GDM1 (cell line): ENCODE measurements around the gene MDP1.

ENCODE experiments used
- DNase-seq: peaks from one replicate; lab custom pipeline; 2025; lab: John Stamatoyannopoulos, UW

MDP1 gene

DNA sequence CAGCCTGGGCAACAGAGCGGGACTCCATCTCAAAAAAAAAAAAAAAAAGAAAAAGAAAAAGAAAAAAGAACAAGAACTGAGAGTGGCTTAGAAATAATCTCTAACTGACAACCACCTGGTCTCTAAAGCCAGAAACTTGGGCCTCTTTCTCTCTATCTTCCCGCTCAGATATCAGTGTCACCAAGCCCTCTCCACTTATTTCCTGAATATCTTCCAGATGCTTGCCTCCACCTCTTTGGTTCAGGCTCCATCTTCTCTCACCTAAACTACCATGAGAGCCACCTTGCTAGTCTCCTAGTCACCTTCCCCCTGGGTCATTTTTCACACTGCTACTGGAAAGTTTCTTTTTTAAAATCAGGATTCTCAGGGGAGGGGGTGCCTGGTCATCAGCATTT is 18.8 kb downstream of the MDP1 start:
- no peak for DNase-seq

DNA sequence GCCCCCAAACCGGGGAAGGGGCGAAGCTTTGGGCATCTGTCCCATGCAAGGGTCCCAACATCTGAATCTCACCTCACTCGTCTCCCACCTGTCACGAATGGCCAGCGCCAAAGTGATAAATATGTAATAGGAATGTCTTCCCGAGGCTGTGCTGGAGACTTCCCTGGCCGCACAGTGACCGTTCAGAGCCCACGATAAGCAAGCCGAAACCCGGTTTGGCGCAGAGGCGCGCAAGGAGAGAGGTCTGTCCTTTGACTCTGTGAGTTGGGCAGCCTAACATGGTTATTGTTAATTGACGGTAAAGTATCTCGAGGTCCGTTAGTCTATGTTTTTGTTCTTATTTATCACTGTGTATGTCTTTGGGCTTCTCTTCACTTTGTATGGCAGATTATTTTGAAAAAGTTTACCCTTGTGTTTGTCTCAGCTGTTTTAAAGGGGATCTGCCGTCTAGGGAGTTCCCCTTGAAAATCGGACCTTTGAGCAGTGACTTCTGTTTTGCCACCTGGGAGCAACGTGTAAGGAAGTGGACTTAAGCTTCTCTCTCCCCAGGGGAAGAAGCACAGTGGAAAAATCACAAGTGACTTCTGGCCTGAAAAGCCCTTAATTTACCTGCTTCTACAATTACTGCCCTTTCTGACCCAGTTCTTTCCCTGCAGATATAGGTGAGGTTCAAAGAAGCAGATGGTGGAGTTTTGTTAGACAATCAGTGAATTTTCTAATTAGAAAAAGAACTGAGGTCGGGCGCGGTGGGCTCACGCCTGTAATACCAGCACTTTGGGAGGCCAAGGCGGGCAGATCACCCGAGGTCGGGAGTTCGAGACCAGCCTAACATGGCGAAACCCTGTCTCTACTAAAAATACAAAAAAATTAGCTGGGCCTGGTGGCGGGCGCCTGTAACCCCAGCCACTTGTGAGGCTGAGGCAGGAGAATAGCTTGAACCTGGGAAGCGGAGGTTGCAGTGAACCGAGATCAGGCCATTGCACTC is 19.5 kb downstream of the MDP1 start:
- no peak for DNase-seq

DNA sequence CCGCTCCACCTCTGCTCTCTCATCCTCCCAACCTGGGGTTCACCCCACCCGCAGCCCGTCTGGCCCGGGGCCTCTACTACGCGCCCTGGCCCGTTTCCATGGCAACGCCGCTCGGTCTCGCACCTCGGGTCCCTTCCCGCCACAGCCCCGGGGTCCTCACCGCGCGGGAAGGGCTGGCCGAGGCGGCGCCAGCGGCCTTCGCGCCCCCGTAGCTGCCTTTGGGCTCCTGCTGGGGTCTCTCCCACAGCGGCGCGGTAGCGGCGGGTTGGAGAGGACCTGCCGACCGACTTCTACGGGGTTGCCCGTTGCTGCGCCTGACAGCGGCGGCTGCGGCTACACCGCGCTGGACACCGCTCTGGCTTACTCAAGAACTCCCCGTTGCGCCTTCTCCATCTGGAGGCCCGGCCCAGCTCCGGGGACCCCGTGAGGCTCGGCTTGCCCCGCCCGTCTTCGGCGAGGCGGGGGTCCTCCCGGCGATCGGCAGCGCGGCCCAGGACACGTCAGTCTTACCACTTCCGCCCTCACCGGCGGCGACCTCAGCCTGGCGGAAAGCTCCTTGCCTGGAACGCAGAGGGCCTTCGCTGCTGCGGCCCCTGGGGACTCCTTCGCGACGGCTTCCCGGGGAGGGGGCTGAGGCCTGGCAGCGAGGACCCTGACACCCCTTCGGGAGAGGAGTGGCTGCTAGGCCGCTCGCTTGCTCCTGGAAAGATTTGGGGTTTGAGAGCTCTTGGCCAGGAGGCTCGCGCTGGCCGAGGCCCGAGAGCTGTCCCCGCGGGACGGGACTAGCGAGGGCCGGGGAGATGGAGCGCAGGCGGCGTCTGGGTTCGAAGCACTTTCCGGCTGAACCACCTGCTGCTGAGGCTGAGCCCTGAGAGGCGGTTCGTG is 20.4 kb downstream of the MDP1 start, which contains the start of gene TM9SF1:
Gene TM9SF1 (minus strand): TSS at position 256 of the 885 bp plus-strand sequence. CDS start 422 bp downstream, outside the sequence.
- peak; percentile 86 for DNase-seq

DNA sequence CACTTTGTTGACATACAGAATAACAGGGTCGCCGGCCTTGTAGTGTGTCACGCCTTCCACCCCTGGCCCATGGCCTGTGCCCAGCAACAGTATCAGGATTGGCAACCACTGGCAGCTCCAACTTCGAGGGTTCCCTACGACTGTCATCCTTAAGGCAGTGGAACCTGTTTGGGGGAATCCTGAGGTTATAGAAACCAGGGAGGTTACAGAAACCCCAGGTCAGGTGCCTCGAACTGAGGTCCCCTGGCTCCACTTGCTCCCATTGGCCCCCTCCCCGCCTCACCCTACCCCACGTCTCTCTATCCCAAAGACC is 21.0 kb downstream of the MDP1 start:
- DNase-seq, result no peak

DNA sequence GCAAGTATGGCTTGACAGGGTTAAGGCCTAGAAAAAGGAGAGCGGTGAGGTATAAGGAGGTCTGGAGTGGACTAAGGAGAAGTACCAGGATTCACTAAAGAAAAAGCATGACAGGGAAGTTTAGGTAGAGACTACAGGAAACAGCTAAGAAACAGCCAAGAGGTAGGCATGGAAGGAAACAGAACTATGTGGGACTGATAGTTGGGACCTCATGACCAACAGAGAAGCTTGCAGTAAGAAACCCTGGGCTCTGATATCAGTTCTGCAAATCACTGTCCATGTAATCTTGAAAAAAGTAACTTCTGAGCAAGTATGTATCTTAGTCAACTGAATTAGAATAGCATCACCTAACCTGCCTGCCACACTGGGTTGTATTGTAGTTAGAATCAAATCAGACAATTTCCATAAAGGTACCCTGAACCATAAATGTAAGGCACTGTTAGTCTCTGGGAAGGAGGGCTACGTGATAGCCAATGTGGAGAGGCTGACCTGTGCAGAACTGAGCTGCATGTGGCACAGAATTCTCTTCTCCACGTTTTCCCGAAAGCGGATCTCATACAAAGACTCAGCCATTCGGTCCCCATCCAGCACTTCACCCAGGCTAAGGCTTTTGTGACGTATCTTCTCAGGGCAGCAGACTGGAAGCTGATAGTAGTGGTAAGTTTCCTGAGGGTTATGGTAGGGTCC is 21.5 kb downstream of the MDP1 start:
- DNase-seq, result no peak

DNA sequence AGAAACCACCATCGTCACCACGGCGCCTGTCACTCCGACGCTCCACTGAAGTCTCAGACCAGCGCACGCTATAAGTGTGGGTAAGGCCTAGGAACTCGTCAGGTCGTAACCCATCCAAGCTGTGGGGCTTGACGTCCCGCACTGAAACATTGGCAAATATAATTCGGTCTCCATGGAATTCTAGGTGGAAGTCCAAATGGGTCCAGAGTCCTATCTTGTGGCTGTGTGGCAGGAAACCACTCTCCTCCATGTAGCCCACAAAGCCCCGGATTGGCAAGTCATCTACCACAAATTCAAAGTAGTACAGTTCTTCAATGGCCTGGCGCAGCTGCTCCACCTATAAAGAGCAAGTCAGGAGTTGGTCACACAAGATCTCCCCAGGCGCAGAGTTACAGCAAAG is 22.9 kb downstream of the MDP1 start:
- DNase-seq, result no peak

DNA sequence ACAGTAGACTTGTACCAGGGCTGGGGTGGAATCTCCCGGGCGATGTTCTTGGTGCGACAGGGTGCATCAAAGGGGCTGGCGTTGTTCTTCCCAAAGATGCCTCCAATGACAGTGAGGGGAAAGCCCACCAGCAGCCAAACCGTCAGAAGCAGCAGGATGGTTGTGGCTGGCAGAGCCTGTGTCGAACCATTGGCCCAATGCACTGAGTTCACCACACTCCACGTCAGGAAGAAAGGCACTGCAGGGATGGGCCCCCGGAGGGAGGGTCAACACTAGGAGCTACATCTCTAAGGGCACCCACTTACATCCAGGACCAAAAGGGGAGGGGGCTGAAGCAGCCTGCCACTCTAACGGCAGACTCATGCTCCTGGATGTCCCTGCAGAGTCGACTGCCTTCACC is 25.4 kb downstream of the MDP1 start:
- no peak for DNase-seq

DNA sequence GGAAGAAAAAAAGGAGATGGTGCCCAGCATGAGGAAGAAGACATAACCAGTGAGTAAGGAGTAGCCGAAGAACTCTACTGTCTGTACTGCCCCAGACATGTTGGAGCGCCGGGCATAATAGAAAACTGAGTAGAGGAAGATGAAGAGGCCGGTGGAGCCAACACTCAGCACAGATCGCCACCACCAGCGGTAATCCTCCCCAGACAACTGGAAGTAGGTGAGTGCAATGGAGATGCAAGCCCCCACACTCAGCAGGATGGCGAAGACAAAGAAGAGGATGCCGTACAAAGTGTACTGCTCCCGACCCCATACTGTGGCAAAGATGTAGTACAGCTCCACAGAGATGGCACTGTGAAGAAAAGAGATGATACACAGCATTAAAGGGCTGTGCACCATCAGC is 26.4 kb downstream of the MDP1 start:
- no peak for DNase-seq

DNA sequence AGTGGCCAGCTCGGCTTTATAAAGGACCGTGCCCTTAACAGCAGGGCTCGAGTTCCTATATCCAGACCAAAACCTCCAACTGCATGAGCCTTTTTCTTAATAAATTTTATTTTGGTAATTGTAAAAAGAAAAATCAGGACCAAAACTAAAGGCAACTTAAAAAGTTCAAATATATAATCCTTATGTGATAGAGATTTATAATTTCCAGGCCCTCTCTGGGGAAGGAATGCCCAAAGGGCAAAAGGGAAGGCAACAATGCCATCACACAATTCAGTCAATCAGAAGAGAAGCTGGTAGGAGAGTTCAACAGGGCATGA is 26.8 kb downstream of the MDP1 start:
- DNase-seq, result no peak

DNA sequence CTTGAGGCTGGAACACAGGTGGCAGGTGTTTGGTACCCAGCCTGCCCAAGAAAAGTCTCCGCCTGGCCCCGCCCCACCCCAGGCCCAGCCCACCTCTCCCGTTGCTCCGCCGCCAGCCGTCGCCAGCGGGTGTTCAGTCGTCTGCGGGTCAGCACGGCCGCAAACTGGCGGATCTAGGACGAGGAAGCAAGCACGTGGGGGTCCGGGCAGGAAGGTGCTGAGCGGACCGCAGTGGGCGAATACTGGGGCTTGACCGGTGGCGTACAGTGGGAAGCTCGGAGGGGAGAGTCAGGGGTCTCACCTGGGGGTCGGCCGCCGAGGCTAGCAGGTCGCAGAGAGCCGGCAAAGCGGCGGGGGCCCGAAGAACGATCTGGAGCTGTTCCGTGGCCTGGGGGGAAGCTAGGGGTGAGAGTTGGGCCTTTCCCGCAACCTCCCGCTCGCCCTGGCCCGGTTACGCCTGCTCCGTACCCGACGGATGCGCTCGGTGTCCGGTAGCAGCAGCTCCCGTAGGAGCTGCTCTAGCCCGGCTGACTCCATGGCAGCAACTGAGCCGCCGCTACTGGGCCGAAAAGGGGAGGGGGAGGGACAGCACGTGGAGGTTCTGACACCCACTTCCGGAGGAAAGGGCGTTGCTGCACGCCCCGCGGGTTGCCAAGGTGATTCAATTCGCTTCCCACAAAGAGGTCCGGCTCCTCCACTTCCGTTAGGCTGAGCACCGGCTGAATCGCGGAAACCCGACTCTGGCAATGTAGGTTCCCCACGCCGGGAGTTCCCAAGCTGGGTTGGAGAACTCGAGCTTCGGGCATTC is 27.4 kb downstream of the MDP1 start, which contains the start of gene IPO4:
Gene IPO4 (minus strand): TSS at position 566 of the 808 bp plus-strand sequence. CDS start 29 bp downstream, at position 537.
- peak; percentile 89 for DNase-seq

DNA sequence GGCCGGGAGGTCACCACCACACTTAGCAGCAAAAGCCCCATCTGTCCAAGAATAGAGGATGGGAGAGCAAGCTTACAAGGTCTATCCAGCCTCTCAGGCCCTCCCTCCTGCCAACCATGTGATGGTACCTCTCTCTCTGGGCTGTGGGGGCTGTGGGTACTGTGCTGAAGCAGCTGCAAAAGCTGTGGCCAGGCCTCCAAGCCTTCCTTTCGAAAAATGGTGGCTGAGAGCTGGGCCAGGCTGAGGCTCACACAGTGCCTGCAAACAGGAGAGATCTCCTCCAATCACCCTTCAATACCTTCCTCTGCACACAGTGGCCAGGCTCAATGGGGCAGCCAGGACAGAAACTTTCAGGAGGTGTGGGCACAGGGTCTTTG is 28.3 kb downstream of the MDP1 start:
- DNase-seq, result no peak

DNA sequence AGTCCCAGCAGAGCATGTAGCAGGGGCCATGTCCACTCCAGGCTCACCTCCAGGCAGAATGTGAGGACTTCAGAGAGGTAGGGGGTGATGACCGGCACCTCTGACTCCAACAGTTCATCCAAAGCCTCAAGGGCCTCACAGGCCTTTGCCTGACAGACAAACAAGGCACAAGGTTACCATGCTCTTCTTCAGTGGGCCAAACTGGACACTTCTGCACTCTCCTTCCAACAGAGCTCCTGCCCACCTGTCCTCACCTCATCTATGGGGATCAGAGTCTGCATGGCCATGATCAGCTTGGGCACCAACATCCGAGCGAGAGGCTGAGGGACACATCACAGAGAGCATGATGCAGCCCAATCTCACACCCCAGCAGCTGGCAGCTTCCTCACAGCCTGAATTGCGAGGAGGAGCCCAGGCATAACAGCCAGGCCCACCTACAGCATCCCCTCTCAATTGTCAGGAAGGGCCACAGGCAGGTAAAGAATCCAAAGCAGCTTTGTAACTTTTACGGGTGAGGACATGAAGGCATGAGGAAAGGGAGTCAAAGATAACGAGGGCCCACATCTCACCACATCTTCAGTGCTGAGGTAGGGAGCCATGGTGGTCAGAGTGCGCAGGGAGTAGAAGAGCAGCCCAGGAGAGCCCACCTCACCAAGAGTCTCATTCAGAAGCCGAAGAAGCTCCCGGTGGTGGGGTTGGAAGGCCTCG is 28.9 kb downstream of the MDP1 start:
- DNase-seq, result no peak

DNA sequence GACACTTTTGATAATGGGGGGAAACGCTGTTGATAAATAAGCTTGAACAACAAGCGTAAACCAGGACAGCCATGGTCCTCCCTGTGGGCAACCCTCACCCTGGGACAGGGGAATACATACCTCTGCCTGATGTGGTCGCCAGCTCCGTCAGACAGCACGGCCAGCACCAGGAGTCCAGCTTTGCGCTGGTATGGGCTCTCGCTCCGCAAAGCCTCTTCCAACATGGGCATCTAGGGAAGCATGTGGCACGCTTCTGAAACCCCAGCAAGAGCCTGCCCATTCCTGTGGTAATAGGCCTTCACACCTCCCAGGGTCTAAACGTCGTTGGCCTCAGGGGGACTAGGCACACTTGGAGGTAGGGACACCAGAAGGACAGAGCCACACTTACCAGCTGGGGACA is 30.1 kb downstream of the MDP1 start:
- DNase-seq, result no peak

DNA sequence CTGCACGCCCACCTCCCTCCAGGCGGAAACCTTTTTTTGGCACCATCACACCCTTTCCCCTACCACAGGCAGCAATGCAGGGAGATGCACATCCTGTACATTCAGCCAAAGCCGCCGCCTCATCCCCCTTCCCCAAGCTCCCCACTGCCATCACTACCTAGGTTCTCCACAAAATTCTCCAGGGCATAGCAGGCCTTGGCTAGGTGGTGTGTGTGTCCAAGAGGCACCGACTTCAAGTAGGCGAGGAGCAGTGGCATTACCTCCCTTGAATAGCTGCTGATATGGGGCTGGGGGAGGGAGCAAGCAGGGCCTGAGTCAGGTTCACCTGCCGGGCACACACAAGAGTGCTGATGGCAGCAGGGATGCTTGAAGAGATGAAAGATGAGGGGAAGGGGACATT is 30.8 kb downstream of the MDP1 start:
- DNase-seq, result no peak

DNA sequence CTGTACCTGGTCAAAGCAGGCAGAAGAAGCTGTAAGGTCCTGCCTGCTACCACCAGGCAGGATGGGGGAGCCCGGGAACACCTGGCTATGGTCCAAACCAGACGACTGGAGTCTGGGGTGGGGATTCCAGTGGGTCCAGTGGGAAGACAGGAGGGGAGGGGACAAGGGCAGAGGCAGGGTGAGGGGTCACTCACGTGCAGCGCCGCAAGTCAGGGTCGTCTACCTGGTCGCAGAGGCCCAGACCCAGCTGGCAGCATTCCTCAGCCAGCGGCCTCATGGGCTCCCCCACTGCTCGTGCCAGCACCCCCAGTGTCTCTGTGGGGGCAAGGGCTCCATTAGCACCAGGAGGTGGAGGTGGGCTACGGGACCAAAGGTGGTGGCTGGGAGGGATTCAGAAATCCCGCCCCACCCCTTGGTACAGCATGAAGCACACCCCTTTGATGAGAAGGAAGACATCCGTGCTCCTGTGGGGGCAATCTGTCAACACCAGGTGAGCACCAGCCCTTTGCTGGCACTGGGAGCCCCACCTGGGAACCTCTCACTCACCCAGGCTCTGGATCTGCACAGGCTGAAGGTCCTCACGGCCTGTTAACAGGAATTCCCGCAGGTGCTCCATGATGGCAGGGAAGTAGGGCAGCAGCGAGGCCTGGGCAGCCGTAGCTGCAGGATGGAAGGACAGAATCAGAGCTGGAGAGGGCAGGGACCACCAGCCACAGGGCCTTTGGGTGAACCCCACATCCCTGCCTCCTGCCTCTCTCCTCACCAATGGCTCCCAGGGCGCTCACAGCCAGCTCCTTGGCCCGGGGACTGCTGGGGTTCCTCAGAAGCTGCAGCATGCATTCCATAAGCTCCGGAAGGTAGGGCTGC is 31.5 kb downstream of the MDP1 start:
- no peak for DNase-seq

DNA sequence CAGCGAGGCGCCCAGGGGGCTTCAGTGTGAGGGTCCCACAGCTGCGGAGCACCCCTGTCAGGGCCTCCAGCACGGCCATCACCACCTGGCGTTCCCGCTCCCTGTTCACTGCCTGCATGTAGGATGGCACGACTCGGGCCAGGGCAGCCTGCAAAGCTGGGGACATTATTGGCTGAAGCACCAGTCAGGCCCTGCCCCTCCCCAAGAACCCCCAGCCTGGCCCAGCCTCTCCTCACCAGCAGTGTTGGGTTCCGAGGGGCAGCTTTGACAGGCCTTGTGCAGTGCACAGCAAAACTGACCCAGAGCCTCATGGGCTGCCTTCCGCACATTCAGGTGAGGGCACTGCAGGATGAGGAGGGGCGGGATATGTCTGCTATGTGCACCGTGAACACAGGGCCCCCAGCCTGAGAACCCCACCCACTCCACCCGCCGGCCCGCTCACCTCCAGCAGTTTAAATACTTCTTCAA is 32.8 kb downstream of the MDP1 start:
- DNase-seq, result no peak

DNA sequence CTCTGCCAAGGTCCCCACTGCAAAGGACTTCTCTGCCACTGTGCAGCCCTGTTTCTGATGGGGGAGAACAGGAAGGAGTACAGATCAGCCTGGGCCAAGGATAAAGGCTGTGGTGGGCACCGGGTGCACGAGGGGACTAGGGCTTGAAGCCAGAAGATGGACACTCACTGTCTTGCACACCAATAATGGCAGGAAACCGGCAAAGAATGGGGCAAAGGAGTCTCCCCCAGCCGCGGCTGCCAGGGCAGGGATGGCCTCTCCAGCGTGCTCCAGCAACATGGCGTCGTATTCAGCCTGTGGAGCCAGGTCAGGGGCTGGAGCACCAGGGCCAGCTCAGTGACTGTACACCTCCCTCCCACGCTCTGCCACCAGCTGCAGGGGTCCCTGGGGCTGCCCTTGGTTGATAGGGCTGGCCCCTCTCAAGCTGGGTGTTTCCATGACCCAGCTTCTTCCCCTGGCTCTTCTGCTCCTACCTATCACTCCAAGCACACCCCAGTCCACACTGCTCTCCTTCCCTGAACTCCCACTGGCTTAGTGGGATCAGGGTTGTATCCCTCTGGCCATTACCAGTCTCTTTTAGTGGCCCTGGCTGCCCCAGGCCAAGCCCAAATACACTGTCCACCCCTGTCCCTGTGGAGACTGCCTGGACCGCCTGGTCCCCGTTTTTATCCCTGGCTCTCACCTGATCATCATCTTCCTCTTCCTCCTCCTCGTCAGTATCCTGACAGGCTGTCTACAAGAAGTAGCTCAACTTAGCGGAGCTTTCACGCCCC is 33.6 kb downstream of the MDP1 start:
- DNase-seq, result no peak

DNA sequence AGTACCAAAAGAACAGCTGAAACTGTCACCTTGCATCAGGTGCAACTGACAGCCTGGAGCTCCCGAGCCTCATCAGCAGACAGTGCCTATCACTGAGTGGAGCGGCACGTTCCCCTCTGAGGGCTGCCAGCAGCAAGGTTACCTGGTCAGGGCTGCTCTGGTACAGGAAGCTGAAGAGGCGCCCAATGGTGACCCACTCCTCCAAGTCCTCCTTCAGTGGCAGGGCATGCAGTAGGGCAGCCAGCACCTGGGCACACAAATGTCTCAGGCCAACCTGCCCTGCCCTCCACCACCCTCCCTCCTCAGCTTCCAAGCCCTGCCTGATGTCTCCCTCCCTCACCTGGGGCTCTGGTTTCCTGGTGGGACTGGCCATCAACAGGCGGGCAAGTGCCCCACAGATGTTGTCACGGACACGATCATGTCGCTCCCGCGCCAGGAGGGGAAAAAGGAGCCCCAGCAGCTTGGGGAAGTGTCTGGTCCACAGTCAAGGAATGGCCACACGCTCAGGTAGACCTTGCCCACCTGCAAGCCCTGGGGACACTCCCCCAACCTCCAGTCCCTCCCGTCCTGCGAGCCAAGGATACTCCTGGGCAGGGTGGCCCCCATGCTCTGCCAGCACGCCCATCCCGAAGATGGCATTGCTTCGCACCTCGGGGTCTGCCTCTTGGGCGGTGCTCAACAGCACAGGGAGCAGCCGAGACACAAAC is 34.3 kb downstream of the MDP1 start:
- no peak for DNase-seq
